GM18505 (cell line): ENCODE results near the gene MYO1B.
"Not testable (repeated sequence)": the region's sequence is repeated elsewhere in the genome, so short reads cannot be mapped to it uniquely, and the experiment has no call there.

Experiments
- ATAC-seq: cut with Tn5 transposase; IDR thresholded peaks from one replicate; pipeline ENCODE4 v1.9.1; 2021; ENCODE audit not compliant: unreplicated experiment
- POLR2A ChIP-seq: IDR thresholded peaks from 4 replicates; pipeline ENCODE4 v1.6.1; 2011; ENCODE audit warnings: borderline replicate concordance; ENCODE audit not compliant: insufficient read depth, insufficient read length; ENCODE audit errors: extremely low read depth

MYO1B gene

GRCh38 chr2:191453761-191454160, 208.6 kb downstream of the MYO1B start:
- TF ChIP-seq POLR2A, result no peak
- no peak for ATAC-seq

- not testable (repeated sequence) for ATAC-seq
Measured at GRCh38 chr2:191456506-191456905, 211.3 kb downstream of the MYO1B start.

GRCh38 chr2:191459158-191459557, 214.0 kb downstream of the MYO1B start:
- TF ChIP-seq POLR2A, result no peak
- no peak for ATAC-seq

GRCh38 chr2:191462370-191462769, 217.2 kb downstream of the MYO1B start:
- TF ChIP-seq POLR2A, result no peak
- ATAC-seq, result no peak

- TF ChIP-seq POLR2A, result no peak
- ATAC-seq, result no peak
Measured at GRCh38 chr2:191463790-191464189, 218.6 kb downstream of the MYO1B start.

- no peak for ATAC-seq
- no peak for TF ChIP-seq POLR2A
Measured at GRCh38 chr2:191465766-191466420, 220.7 kb downstream of the MYO1B start.

GRCh38 chr2:191467113-191467512, 221.9 kb downstream of the MYO1B start:
- no peak for TF ChIP-seq POLR2A
- no peak for ATAC-seq

- no peak for ATAC-seq
- TF ChIP-seq POLR2A, result no peak
Measured at GRCh38 chr2:191470306-191470705, 225.1 kb downstream of the MYO1B start.

- ATAC-seq, result no peak
- TF ChIP-seq POLR2A, result no peak
Measured at GRCh38 chr2:191474464-191474863, 229.3 kb downstream of the MYO1B start.
